Sciatic nerve (tissue), 2 donors: ENCODE measurements around the gene OR6C1. TPM values are rescaled to one million over a fixed set of nuclear protein-coding genes. Genes with fewer than 3 reads are reported as not detected.
"Not testable (repeated sequence)": the region's sequence is repeated elsewhere in the genome, so short reads cannot be mapped to it uniquely, and the experiment has no call there.

ENCODE experiments used
- ATAC-seq: fragments of 200-7000 bp; cut with Tn5 transposase; one replicate; pipeline ENCODE4 v1.9.1; 2020; ENCODE audit warnings: mild to moderate bottlenecking, moderate library complexity
- DNase-seq: peaks from one replicate; pipeline ENCODE4 v3.0.0-alpha.2; 2020; ENCODE audit warnings: low spot score
- intact Hi-C: fragments of 100-400 bp; cut with DNase I; formaldehyde crosslinking; loops from one replicate; pipeline ENCODE4 v1.14.2; 2022
- total RNA-seq: library from RNA; stranded (reverse); fragmentation: NEBNext Ultra II Directional; extraction: Animal tissue kit (Norgen Biotek cat#: 25700); gene quantifications from one replicate; pipeline ENCODE4 v1.2.1, GENCODE V29; 2021
- donor health status: DM: no; HTN: no; CAD: no.
- donor health status: DM: no; HTN: no; CAD: no.

Gene OR6C1
- not detected for total RNA-seq

DNA sequence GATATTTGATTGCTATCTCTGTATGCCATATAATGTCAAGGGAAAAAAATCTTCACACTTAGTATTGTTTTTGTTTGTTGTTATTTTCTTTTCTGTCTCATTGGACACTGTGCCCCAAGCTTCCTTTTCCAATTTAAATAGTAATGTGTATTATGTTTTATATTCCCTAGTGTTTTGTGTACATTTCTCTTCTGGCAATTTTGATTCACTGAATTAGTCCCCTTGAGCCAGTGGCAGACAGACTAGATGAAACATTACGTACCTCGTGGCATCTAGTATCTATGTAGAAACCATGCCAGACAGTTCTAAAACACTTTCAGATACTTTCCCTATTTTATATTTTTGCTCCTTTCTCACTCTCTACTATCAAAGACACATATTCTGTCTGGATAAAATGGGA lies at the start of gene OR6C1:
OR6C1 (plus strand) TSS at position 301 of the 400 bp plus-strand sequence. CDS start 6,257 bp downstream, outside the sequence.
- DNase-seq (no peak), ATAC-seq (no peak)
- intact Hi-C loops = no loop called here

DNA sequence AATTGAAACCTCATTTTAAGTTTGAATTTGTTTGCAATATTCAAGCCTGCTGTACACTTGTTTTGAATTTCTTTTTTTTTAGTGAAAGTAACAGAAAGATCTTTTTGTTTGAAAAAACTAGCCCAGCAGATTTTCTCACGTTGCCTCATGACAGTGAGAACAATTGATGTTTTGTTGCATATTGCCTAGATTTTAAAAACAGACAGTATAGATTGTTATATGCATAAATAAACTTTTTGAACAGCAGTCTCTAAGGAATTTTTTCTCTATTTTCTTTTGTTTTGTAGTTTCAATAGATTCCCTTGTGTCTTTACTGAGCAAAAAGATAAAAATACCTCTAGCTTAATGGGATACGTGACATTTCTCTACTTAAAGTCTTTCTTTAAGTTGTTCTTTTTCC lies 33.2 kb upstream of the OR6C1 start:
- DNase-seq = no peak
- ATAC-seq = no peak
- intact Hi-C loops = no loop called here

DNA sequence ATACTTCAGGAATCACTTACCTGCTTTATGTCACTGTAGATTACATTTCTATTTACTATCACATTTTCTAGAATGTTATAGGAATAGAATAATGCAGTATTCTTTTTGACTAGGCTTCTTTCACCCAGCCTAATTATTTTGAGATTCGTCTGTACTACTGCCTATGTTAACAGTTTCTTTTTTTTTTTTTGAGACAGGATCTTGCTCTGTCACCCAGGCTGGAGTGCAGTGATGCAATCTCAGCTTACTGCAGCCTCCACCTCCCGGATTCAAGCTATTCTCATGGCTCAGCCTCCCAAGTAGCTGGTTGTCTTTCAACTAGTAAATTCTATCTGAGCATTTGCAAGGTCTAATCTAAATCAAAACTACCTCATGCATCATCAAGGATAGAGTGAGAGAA lies 24.1 kb upstream of the OR6C1 start:
- intact Hi-C loops = no loop called here
- ATAC-seq = no peak
- DNase-seq = no peak

DNA sequence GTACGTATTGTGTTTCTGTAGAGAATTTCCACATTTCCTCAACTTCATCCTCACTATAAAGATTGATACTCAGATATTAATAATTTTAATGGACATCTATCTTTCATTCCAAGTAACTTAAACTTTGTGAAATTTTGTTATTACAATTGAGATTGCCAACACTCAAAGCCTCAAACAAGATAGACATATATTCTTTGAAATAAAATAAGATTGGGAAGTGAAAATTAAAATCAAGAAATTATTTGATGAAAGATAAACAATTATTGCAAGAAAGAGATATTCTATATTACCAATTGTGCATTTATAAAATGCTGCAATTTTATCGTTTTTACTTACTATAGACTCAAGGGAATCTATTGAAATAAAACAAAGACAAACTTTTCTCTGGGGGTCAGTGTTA lies 17.7 kb upstream of the OR6C1 start, which contains the start of gene OR6C6:
OR6C6 (minus strand) TSS at position 101 of the 400 bp plus-strand sequence. CDS start 1,337 bp downstream, outside the sequence.
- intact Hi-C loops = no loop called here
- ATAC-seq = no peak
- DNase-seq = no peak

DNA sequence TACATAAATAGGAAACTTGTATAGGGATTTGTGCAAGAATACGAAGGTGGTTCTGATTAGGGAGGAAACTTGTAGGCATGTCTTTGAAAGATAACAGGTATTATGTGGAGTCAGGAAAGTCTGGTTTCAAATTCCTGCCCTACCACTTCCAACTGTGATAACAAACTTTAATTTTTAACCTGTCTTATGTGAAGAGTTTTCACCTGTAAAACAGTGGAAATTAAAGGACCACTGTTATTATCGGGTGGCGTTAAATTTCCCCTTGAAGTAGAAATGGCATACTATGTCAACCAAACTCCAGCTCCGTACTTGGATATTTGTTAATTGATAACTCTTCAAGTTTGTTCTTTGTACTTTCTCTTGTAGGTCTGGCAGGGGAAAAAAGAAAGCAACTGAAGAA lies 6.1 kb downstream of the OR6C1 start:
- no peak for ATAC-seq
- intact Hi-C loops = no loop called here
- DNase-seq = no peak

DNA sequence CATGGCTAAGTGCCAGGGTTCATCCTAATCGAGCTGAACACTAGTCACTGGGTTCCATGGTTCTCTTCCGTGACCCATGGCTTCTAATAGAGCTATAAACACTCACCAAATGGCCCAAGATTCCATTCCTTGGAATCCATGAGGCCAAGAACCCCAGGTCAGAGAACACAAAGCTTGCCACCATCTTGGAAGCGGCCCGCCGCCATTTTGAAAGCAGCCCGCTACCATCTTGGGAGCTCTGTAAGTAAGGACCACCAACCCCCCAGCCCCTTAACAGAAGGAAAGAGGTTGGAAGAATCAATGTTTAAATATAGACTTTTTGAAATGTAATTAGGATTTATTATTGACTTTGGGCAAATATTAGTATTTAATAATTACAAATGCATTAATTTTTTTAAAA lies 11.7 kb downstream of the OR6C1 start:
- ATAC-seq, intact Hi-C loops, DNase-seq: not testable (repeated sequence)

DNA sequence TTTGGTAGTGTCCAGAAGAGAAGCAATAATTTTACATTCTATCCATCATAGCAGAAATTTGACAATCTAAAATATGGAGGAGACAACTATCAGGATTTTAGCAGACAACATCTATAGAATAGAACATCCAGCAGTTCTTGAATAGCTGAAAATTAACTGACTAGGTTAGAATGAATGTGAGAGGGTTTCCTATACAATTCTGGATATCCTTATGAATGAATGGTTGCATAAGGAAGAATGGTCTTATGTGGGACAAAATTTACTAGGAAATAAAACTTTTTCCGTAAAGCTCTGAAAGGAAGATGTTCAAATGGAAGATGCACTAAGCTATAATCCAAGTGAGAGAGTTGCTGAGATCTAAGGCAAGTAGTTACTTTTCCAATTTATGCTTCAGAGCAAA lies 16.3 kb downstream of the OR6C1 start, which contains the start of gene OR6C3:
OR6C3 (plus strand) TSS at position 301 of the 400 bp plus-strand sequence. CDS start 955 bp downstream, outside the sequence.
- intact Hi-C loops = no loop called here
- no peak for ATAC-seq
- DNase-seq = no peak

DNA sequence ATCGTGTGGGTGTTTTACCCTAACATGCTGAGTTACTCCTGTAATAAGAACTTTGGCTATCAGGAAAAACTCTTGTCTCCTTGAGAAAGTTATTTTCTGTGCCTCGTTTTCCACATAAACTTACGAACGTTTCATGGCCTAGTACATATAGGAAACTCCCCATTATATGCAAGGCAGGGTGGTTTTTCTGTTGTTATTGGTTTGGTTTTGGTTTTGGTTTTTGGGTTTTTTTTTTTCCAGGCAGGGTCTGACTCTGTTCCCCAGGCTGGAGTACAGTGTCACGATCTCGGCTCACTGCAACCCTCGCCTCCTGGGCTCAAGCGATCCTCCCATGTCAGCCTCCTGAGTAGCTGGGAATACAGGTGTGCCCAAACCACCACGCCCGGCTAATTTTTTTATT lies 21.9 kb downstream of the OR6C1 start:
- intact Hi-C loops = no loop called here
- no peak for ATAC-seq
- no peak for DNase-seq

DNA sequence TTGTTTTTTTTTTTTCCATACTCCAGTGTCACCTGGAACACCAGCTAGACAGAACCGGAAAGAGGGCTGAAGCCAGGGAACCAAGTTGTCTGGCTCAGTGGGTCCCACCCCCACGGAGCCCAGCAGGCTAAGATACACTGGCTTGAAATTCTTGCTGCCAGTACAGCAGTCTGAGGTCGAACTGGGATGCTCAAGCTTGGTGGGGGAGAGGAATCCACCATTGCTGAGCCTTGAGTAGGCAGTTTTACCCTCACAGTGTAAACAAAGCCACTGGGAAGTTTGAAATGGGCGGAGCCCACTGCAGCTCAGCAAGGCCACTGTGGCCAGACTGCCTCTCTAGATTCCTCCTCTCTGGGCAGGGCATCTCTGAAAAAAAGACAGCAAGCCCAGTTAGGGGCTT lies 41.2 kb downstream of the OR6C1 start:
- intact Hi-C loops, DNase-seq, ATAC-seq: not testable (repeated sequence)

DNA sequence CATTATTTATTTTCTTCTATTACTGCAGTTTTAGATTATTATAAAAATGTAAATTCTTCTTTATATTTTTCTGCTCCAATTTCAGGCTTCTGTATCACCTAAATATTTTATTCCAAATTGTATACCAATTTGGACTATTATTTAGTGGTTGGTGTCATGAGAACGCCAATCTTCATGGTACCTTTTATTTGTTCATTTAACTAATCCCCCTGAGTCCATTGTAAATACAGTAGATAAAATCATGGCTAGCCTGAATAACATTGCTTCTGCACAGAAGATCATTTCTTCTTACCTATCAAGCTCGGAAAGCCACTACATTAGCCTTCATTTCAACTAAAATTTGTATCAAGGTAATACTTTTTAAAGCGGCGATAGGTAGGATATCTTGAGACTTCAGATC lies 48.5 kb downstream of the OR6C1 start, which contains the start of gene OR6C75:
OR6C75 (plus strand) TSS at position 301 of the 400 bp plus-strand sequence. CDS start 2,136 bp downstream, outside the sequence.
- ATAC-seq (no peak), DNase-seq (no peak)
- intact Hi-C loops = no loop called here

DNA sequence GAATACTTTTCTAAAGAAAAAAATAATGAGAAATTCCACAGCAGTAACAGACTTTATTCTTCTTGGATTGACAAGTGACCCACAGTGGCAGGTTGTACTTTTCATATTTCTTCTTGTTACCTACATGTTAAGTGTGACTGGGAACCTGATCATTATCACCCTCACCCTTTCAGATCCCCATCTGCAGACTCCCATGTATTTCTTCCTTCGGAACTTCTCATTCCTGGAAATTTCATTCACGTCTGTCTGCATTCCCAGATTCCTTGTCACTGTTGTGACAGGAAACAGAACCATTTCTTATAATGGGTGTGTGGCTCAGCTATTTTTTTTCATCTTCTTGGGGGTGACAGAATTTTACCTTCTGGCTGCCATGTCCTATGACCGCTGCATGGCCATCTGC lies 50.9 kb downstream of the OR6C1 start:
- no peak for ATAC-seq
- no peak for DNase-seq
- intact Hi-C loops = no loop called here

Other genes with a start within 250 kb of the OR6C1 start
- gene OR9K2, start 187.9 kb upstream of the OR6C1 start, total RNA-seq = not detected
- not detected for gene OR10A7, start 93.3 kb upstream of the OR6C1 start, total RNA-seq
- gene OR6C74, start 69.7 kb upstream of the OR6C1 start, total RNA-seq = not detected
- not detected for gene OR6C6, start 17.8 kb upstream of the OR6C1 start, total RNA-seq
- gene OR6C3, start 16.4 kb downstream of the OR6C1 start, total RNA-seq = not detected
- gene OR6C75, start 48.6 kb downstream of the OR6C1 start, total RNA-seq = not detected
- gene OR6C65, start 86.2 kb downstream of the OR6C1 start, total RNA-seq = not detected
- not detected for gene OR6C76, start 111.9 kb downstream of the OR6C1 start, total RNA-seq
- gene OR6C2, start 129.7 kb downstream of the OR6C1 start, total RNA-seq = not detected
- not detected for gene OR6C70, start 155.8 kb downstream of the OR6C1 start, total RNA-seq
- not detected for gene OR6C68, start 178.0 kb downstream of the OR6C1 start, total RNA-seq
- gene OR6C4, start 235.3 kb downstream of the OR6C1 start, total RNA-seq = not detected